ENCODE results near the gene GALNT18.

The GALNT18 gene

DNA sequence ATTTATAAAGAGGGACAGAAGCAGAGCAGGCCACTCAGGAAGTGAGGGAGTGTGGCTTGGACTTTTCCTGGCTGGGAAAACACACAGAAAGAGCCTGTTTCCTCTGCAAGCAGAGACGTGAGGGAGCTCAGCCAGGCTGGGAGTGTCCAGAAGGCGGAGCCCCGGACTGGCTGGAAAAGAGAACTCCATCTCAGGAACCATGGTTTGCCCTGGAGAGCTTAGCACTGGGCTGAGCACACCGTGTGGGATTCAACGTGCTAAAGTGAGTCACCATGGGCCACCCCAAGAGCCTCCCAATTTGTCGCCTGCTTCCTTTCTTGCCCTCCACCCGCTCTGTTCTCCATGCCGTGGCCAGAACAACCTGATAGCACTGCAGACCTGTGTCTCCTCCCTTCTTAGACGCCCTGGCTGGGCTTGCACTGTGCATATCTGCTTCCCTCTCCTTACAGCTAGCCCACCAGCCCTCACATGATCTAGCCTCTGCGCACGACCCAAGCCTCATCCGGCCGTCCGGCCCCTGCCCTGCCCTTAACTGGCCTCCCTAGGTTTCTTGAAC, 51.8 kb downstream of the GALNT18 start:
- H3K4me2 ChIP-seq (ENCODE audit: low read depth, low read length) = no peak overlapping the region
- H3K27me3 ChIP-seq (replicated peaks; ENCODE audit: insufficient read depth, low read length) = no peaks in the 10 kb centered on the region
- TF ChIP-seq, protein P1, sequence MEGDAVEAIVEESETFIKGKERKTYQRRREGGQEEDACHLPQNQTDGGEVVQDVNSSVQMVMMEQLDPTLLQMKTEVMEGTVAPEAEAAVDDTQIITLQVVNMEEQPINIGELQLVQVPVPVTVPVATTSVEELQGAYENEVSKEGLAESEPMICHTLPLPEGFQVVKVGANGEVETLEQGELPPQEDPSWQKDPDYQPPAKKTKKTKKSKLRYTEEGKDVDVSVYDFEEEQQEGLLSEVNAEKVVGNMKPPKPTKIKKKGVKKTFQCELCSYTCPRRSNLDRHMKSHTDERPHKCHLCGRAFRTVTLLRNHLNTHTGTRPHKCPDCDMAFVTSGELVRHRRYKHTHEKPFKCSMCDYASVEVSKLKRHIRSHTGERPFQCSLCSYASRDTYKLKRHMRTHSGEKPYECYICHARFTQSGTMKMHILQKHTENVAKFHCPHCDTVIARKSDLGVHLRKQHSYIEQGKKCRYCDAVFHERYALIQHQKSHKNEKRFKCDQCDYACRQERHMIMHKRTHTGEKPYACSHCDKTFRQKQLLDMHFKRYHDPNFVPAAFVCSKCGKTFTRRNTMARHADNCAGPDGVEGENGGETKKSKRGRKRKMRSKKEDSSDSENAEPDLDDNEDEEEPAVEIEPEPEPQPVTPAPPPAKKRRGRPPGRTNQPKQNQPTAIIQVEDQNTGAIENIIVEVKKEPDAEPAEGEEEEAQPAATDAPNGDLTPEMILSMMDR (IDR thresholded peaks at IDR 0.05; ENCODE audit: low read length) = no peak
- TF ChIP-seq EZH2phosphoT487 (IDR thresholded peaks at IDR 0.05; ENCODE audit: low read length) (no peak), EZH2 (optimal IDR thresholded peaks at IDR 0.05; ENCODE audit: low read depth, low read length) (no peak)
- H3F3A ChIP-seq (ENCODE audit: insufficient read depth, low read length) = no peaks in the 10 kb centered on the region
- H4K20me1 ChIP-seq (ENCODE audit: insufficient read depth, low read length) = no peaks in the 10 kb centered on the region
- no peak overlapping the region for H3K4me3 ChIP-seq (ENCODE audit: low read length)
- no peak overlapping the region for H3K9ac ChIP-seq (ENCODE audit: low read length)
- no peaks in the 10 kb centered on the region for H3K9me3 ChIP-seq (replicated peaks; ENCODE audit: insufficient read depth, low read length)
- H3K9me2 ChIP-seq (replicated peaks; ENCODE audit: insufficient read depth, low read length) = no peaks in the 10 kb centered on the region
- no peak overlapping the region for H3K27ac ChIP-seq (ENCODE audit: low read length)
- no peaks in the 10 kb centered on the region for H3K79me2 ChIP-seq (ENCODE audit: low read length)
- H3K36me3 ChIP-seq (replicated peaks; ENCODE audit: insufficient read depth, low read length) = no peaks in the 10 kb centered on the region
- no peaks in the 10 kb centered on the region for H3K4me1 ChIP-seq (ENCODE audit: low read length)
- no peak overlapping the region for H2AFZ ChIP-seq (ENCODE audit: low read length)
- no peak for DNase-seq

DNA sequence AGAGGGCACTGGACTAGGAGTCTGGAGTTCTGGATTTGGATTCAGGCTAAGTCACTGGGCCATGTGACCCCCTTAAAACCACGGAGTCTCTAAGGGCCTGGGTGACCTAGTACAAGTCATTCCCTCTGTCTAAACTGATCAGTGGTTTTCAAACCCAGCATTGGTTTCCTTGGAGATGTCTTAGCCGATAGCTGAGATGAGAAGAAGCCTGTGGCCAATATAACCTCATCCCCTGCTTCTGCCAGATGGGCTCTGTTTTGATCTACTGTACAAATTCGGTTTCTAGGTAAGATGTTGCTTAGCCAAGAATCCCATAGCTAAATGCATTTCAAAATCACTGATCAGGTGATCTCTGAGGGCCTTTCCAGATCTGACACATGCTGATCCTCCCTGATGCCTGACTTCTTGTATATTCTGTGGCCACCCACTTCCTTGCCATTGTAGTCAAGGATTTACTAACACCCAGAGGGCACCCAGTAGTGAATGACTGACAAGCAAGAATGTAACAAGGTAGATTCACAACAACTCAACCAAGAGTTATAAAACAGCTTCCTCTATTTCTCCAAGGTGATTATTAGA, 53.1 kb downstream of the GALNT18 start:
- no peak overlapping the region for H3K4me2 ChIP-seq (ENCODE audit: low read depth, low read length)
- DNase-seq = no peak
- H3K4me3 ChIP-seq (ENCODE audit: low read length) = no peak overlapping the region

DNA sequence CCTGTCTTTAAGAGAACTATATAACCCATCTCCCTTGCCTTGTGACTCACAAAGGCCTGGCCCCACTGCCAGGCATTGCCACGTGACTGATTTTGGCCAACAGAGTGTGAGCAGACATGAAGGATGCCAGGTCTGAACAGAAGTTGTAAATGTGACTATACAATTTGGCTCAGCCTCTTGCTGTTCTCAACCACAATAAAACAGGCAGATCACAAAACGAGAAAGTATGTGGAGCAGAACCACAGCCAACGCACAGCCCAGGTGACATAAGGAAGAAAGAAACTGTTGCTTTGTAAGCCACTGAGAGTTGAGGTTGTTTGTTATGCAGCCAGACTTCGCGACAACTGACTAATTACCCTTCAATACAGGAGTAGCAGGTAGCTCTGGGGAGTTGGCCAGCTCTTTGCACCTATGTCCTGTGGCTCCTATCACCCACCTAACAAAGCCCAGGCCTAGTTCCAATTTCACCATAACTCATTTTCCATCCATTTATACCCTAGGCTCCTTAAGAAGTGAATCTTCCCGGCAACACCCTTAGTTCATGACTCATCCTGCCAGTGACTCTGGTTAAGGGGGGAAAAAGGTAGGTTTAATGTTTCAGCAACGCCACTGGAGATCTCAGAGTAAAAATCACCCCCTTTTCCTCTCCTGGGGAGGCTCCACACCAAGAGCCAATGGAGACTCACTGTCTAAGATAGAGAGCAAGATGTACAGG, 53.7 kb downstream of the GALNT18 start:
- Histone ChIP-seq H2AFZ (ENCODE audit: low read length) (no peak overlapping the region), H3K9ac (ENCODE audit: low read length) (no peak overlapping the region), H3K4me2 (ENCODE audit: low read depth, low read length) (no peak overlapping the region)

More for the DNA sequence above, 53.1 kb downstream of the GALNT18 start:
- H3K9me3 ChIP-seq (replicated peaks; ENCODE audit: insufficient read depth, low read length) = no peaks in the 10 kb centered on the region
- no peaks in the 10 kb centered on the region for H3K36me3 ChIP-seq (replicated peaks; ENCODE audit: insufficient read depth, low read length)
- TF ChIP-seq, protein P1 (IDR thresholded peaks at IDR 0.05; ENCODE audit: low read length) = no peak
- TF ChIP-seq EZH2 (optimal IDR thresholded peaks at IDR 0.05; ENCODE audit: low read depth, low read length) (no peak), EZH2phosphoT487 (IDR thresholded peaks at IDR 0.05; ENCODE audit: low read length) (no peak)
- H3F3A ChIP-seq (ENCODE audit: insufficient read depth, low read length) = no peaks in the 10 kb centered on the region
- no peak overlapping the region for H3K9ac ChIP-seq (ENCODE audit: low read length)
- no peaks in the 10 kb centered on the region for H3K79me2 ChIP-seq (ENCODE audit: low read length)
- H4K20me1 ChIP-seq (ENCODE audit: insufficient read depth, low read length) = no peaks in the 10 kb centered on the region
- H2AFZ ChIP-seq (ENCODE audit: low read length) = no peak overlapping the region
- no peaks in the 10 kb centered on the region for H3K27me3 ChIP-seq (replicated peaks; ENCODE audit: insufficient read depth, low read length)
- H3K4me1 ChIP-seq (ENCODE audit: low read length) = no peaks in the 10 kb centered on the region
- H3K27ac ChIP-seq (ENCODE audit: low read length) = no peak overlapping the region
- H3K9me2 ChIP-seq (replicated peaks; ENCODE audit: insufficient read depth, low read length) = no peaks in the 10 kb centered on the region

More for the DNA sequence above, 53.7 kb downstream of the GALNT18 start:
- H4K20me1 ChIP-seq (ENCODE audit: insufficient read depth, low read length) = no peaks in the 10 kb centered on the region
- DNase-seq = no peak
- H3K27ac ChIP-seq (ENCODE audit: low read length) = no peak overlapping the region
- no peaks in the 10 kb centered on the region for H3K9me2 ChIP-seq (replicated peaks; ENCODE audit: insufficient read depth, low read length)
- TF ChIP-seq, protein P1 (IDR thresholded peaks at IDR 0.05; ENCODE audit: low read length) = no peak
- TF ChIP-seq EZH2 (optimal IDR thresholded peaks at IDR 0.05; ENCODE audit: low read depth, low read length) (no peak), EZH2phosphoT487 (IDR thresholded peaks at IDR 0.05; ENCODE audit: low read length) (no peak)
- H3F3A ChIP-seq (ENCODE audit: insufficient read depth, low read length) = no peaks in the 10 kb centered on the region
- H3K27me3 ChIP-seq (replicated peaks; ENCODE audit: insufficient read depth, low read length) = no peaks in the 10 kb centered on the region
- H3K4me3 ChIP-seq (ENCODE audit: low read length) = no peak overlapping the region
- H3K4me1 ChIP-seq (ENCODE audit: low read length) = no peaks in the 10 kb centered on the region
- no peaks in the 10 kb centered on the region for H3K36me3 ChIP-seq (replicated peaks; ENCODE audit: insufficient read depth, low read length)
- H3K9me3 ChIP-seq (replicated peaks; ENCODE audit: insufficient read depth, low read length) = no peaks in the 10 kb centered on the region
- no peaks in the 10 kb centered on the region for H3K79me2 ChIP-seq (ENCODE audit: low read length)
